ENCODE measurements around the gene QSER1. TPM values are rescaled to one million over a fixed set of nuclear protein-coding genes. Genes with fewer than 3 reads are reported as not detected.

Gene QSER1
- total RNA-seq, 2 donors from 2014 or later, result 27.7 to 36.1 TPM

DNA sequence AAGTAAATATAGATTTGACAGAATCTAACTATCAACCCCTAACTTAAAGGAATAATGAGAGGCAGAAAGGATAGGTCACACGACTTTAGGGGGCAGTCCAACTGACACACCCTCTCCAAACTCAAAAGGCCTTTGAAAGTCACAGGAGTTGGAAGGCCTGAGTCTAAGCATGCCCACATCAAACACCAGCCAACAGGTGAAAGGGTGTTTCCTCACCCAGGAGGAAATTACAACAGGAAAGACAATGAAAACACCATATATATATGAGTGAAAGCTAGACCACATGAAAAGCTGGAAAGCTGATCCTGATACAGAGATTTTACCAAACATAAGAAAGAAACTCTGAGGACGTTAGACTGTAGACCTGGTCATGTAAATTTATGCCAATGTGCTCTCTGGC, 112.6 kb downstream of the QSER1 start:
- H3K9me3 ChIP-seq, result no peaks in the 10 kb centered on the region
- H3K27me3 ChIP-seq, result no peaks in the 10 kb centered on the region
- TF ChIP-seq POLR2A (IDR thresholded peaks at IDR 0.05), result no peak
- TF ChIP-seq, protein P1, sequence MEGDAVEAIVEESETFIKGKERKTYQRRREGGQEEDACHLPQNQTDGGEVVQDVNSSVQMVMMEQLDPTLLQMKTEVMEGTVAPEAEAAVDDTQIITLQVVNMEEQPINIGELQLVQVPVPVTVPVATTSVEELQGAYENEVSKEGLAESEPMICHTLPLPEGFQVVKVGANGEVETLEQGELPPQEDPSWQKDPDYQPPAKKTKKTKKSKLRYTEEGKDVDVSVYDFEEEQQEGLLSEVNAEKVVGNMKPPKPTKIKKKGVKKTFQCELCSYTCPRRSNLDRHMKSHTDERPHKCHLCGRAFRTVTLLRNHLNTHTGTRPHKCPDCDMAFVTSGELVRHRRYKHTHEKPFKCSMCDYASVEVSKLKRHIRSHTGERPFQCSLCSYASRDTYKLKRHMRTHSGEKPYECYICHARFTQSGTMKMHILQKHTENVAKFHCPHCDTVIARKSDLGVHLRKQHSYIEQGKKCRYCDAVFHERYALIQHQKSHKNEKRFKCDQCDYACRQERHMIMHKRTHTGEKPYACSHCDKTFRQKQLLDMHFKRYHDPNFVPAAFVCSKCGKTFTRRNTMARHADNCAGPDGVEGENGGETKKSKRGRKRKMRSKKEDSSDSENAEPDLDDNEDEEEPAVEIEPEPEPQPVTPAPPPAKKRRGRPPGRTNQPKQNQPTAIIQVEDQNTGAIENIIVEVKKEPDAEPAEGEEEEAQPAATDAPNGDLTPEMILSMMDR (IDR thresholded peaks at IDR 0.05), result no peak
- intact Hi-C loops (cut with DNase I), result no loop called here
- WGBS, 2 donors, result 47 to 59% methylated on average over 2 of the region's 2 CpGs
- H3K36me3 ChIP-seq (replicated peaks in 1 of 2; ENCODE audit: insufficient read depth in 1 of 2, low read depth in 2 of 2), result no peaks in the 10 kb centered on the region
- H3K4me1 ChIP-seq, result no peaks in the 10 kb centered on the region
- H3K27ac ChIP-seq, result no peak overlapping the region
- no peak overlapping the region for H3K4me3 ChIP-seq
- DNase-seq, result no peak
- no peak for ATAC-seq

- intact Hi-C loops (cut with DNase I), result no loop called here
- TF ChIP-seq, protein P1 (IDR thresholded peaks at IDR 0.05), result no peak
- TF ChIP-seq POLR2A (IDR thresholded peaks at IDR 0.05), result no peak
- DNase-seq, result no peak
- no peaks in the 10 kb centered on the region for H3K36me3 ChIP-seq (replicated peaks in 1 of 2; ENCODE audit: insufficient read depth in 1 of 2, low read depth in 2 of 2)
- ATAC-seq, result no peak
- H3K4me3 ChIP-seq, result no peak overlapping the region
- H3K4me1 ChIP-seq, result no peaks in the 10 kb centered on the region
- no peak overlapping the region for H3K27ac ChIP-seq
- no peaks in the 10 kb centered on the region for H3K27me3 ChIP-seq
- H3K9me3 ChIP-seq, result no peaks in the 10 kb centered on the region
Observed at GRCh38 chr11:33006010-33006409, 113.4 kb downstream of the QSER1 start.

DNA sequence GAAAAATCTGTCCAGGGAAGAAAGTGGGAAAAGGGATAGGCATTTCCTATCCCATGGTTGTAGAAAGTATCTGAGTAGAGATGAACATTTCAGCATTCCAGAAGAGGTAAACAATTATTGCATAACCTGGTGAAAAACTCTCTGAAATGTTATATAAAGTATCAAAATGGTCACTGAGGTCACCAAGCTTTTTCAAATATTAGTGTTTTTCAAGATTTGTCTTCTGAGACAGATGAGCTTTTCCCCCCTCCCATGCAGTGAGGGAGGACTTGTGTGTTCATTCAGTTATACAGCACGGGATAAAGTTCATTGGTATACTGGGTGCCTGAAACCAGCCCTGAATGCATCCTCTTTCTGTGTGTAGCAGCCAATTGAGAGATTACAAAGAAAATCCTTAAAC, 121.1 kb downstream of the QSER1 start:
- Histone ChIP-seq H3K9me3 (no peaks in the 10 kb centered on the region), H3K27me3 (no peaks in the 10 kb centered on the region), H3K4me3 (no peak overlapping the region), H3K27ac (no peak overlapping the region), H3K36me3 (replicated peaks in 1 of 2; ENCODE audit: insufficient read depth in 1 of 2, low read depth in 2 of 2) (no peaks in the 10 kb centered on the region), H3K4me1 (peaks cover 20% of the 10 kb centered on the region)
- TF ChIP-seq, protein P1 (IDR thresholded peaks at IDR 0.05), result no peak
- no peak for TF ChIP-seq POLR2A (IDR thresholded peaks at IDR 0.05)
- 23 to 43% methylated on average over 1 of the region's 1 CpG for WGBS, 2 donors
- DNase-seq (no peak), ATAC-seq (no peak)
- intact Hi-C loops (cut with DNase I), result no loop called here

- H3K27ac ChIP-seq, result peak within 1 kb of the TSS; percentile 25 to 77 (median 63)
- WGBS, 2 donors, result 0 to 5% methylated on average over 4 to 68 of the region's 89 CpGs
- peak; percentile 97 for ATAC-seq
Observed at GRCh38 chr11:33015621-33016551, 123.3 kb downstream of the QSER1 start, which contains the start of gene DEPDC7. DEPDC7 (plus strand) TSS chr11:33015878; CDS start chr11:33015956, 78 bp downstream.

More at GRCh38 chr11:33015621-33016551, 123.3 kb downstream of the QSER1 start, which contains the start of gene DEPDC7:
- Histone ChIP-seq H3K27me3 (no peaks in the 10 kb centered on the region), H3K36me3 (replicated peaks in 1 of 2; ENCODE audit: insufficient read depth in 1 of 2, low read depth in 2 of 2) (no peaks in the 10 kb centered on the region), H3K4me1 (peaks cover 20% of the 10 kb centered on the region), H3K9me3 (no peaks in the 10 kb centered on the region), H3K4me3 (peak within 1 kb of the TSS in 1 of 2 donors; percentile 67)
- intact Hi-C loops (cut with DNase I), result no loop called here
- DNase-seq, result peak; percentile 93 to 97 (median 94)
- TF ChIP-seq, protein P1 (IDR thresholded peaks at IDR 0.05), result peak in 1 of 7 experiments; percentile 8
- TF ChIP-seq POLR2A (IDR thresholded peaks at IDR 0.05), result peak; percentile 58 to 69 (median 65)

All from body of pancreas (tissue), 4 donors.